HFF-Myc (cell line): ENCODE measurements around the gene KMT2C.

Experiments
- DNase-seq: peaks from one replicate; pipeline ENCODE4 v3.0.0-alpha.2; 2011; ENCODE audit warnings: low read depth; ENCODE audit errors: extremely low read depth
- H3K4me3 ChIP-seq: replicated peaks from 2 replicates; pipeline ENCODE4 v1.5.1; 2011; ENCODE audit warnings: low read depth, mild to moderate bottlenecking, control low read depth, low read length
- TF ChIP-seq, protein P1 (sequence below): IDR thresholded peaks from 2 replicates; pipeline ENCODE4 v1.5.1; 2012; ENCODE audit warnings: mild to moderate bottlenecking, low read depth, low read length, control low read depth; ENCODE audit errors: missing control alignments

KMT2C gene

GRCh38 chr7:152097330-152097729 is 338.5 kb downstream of the KMT2C start:
- DNase-seq: no peak
- TF ChIP-seq, protein P1, sequence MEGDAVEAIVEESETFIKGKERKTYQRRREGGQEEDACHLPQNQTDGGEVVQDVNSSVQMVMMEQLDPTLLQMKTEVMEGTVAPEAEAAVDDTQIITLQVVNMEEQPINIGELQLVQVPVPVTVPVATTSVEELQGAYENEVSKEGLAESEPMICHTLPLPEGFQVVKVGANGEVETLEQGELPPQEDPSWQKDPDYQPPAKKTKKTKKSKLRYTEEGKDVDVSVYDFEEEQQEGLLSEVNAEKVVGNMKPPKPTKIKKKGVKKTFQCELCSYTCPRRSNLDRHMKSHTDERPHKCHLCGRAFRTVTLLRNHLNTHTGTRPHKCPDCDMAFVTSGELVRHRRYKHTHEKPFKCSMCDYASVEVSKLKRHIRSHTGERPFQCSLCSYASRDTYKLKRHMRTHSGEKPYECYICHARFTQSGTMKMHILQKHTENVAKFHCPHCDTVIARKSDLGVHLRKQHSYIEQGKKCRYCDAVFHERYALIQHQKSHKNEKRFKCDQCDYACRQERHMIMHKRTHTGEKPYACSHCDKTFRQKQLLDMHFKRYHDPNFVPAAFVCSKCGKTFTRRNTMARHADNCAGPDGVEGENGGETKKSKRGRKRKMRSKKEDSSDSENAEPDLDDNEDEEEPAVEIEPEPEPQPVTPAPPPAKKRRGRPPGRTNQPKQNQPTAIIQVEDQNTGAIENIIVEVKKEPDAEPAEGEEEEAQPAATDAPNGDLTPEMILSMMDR: no peak
- H3K4me3 ChIP-seq: no peak overlapping the region

GRCh38 chr7:152095771-152096170 is 340.0 kb downstream of the KMT2C start:
- H3K4me3 ChIP-seq: no peak overlapping the region
- TF ChIP-seq, protein P1: no peak
- no peak for DNase-seq

GRCh38 chr7:152093717-152094116 is 342.1 kb downstream of the KMT2C start:
- TF ChIP-seq, protein P1: no peak
- no peak overlapping the region for H3K4me3 ChIP-seq
- no peak for DNase-seq

GRCh38 chr7:152090747-152091146 is 345.1 kb downstream of the KMT2C start:
- no peak overlapping the region for H3K4me3 ChIP-seq
- no peak for DNase-seq
- TF ChIP-seq, protein P1: no peak

- no peak overlapping the region for H3K4me3 ChIP-seq
- TF ChIP-seq, protein P1: no peak
- DNase-seq: no peak
These were observed 346.6 kb downstream of the KMT2C start for GRCh38 chr7:152089183-152089582.

- no peak overlapping the region for H3K4me3 ChIP-seq
- TF ChIP-seq, protein P1: no peak
- DNase-seq: no peak
These were observed 349.3 kb downstream of the KMT2C start for GRCh38 chr7:152086513-152086912.

DNA sequence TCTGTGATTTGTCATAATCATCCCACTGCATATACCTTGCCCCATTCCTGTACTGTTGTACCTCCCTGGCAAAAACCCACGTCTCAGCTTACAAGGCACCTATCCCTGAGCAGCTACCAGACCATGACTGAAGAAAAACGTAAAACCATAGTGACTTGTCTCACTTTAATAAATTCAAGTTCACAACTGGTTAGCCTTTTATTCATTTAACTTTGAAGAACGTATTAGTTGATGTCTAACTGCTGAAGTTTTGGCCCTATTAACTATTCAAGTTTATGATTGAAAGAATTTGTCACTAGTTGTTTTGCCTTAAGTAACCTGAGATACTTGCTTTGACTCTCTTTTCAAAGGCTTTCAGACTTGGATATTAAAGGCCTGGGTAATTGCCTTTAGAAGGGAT is 350.7 kb downstream of the KMT2C start:
- no peak for DNase-seq
- TF ChIP-seq, protein P1: no peak
- no peak overlapping the region for H3K4me3 ChIP-seq
